ENCODE measurements around the gene TMX1.

The TMX1 gene

GRCh38 chr14:51244591-51244990 is 4.5 kb downstream of the TMX1 start:
- no peak for DNase-seq

- DNase-seq: no peak
These were observed 6.0 kb downstream of the TMX1 start for GRCh38 chr14:51246032-51246431.

- no peak for DNase-seq
These were observed 8.3 kb downstream of the TMX1 start for GRCh38 chr14:51248016-51248987.

GRCh38 chr14:51251486-51251885 is 11.4 kb downstream of the TMX1 start:
- DNase-seq: no peak

- DNase-seq: no peak
These were observed 13.8 kb downstream of the TMX1 start for GRCh38 chr14:51253880-51254279.

- DNase-seq: no peak
These were observed 18.2 kb downstream of the TMX1 start for GRCh38 chr14:51258280-51258679.

GRCh38 chr14:51258788-51259187 is 18.7 kb downstream of the TMX1 start:
- no peak for DNase-seq

GRCh38 chr14:51260225-51260624 is 20.2 kb downstream of the TMX1 start:
- no peak for DNase-seq

GRCh38 chr14:51261151-51261550 is 21.1 kb downstream of the TMX1 start:
- DNase-seq: no peak

GRCh38 chr14:51262868-51263267 is 22.8 kb downstream of the TMX1 start:
- no peak for DNase-seq

- no peak for DNase-seq
These were observed 29.6 kb downstream of the TMX1 start for GRCh38 chr14:51269634-51270033.

GRCh38 chr14:51276605-51277004 is 36.6 kb downstream of the TMX1 start:
- DNase-seq: no peak

- no peak for DNase-seq
These were observed 37.8 kb downstream of the TMX1 start for GRCh38 chr14:51277753-51278415.

- no peak for DNase-seq
These were observed 42.5 kb downstream of the TMX1 start for GRCh38 chr14:51282517-51282916.

- peak; percentile 41 to 61 for DNase-seq
These were observed 43.5 kb downstream of the TMX1 start for GRCh38 chr14:51283402-51284085.

- no peak for DNase-seq
These were observed 44.2 kb downstream of the TMX1 start for GRCh38 chr14:51284241-51284640.

GRCh38 chr14:51285120-51285519 is 45.1 kb downstream of the TMX1 start:
- no peak for DNase-seq

- DNase-seq: no peak
These were observed 49.1 kb downstream of the TMX1 start for GRCh38 chr14:51289169-51289568.

- no peak for DNase-seq
These were observed 50.1 kb downstream of the TMX1 start for GRCh38 chr14:51290132-51290531.

- DNase-seq: no peak
These were observed 51.0 kb downstream of the TMX1 start for GRCh38 chr14:51291016-51291415.

- DNase-seq: no peak
These were observed 53.3 kb downstream of the TMX1 start for GRCh38 chr14:51293149-51293911.

GRCh38 chr14:51293912-51294389 is 53.9 kb downstream of the TMX1 start:
- DNase-seq: no peak
